Left lobe of liver (tissue), 2 donors: ENCODE measurements around the gene CNOT11. TPM values are rescaled to one million over a fixed set of nuclear protein-coding genes. Genes with fewer than 3 reads are reported as not detected.
A peak's percentile ranks its signal among the peaks of the same experiment; 100 is the strongest.
"Not testable (repeated sequence)": the region's sequence is repeated elsewhere in the genome, so short reads cannot be mapped to it uniquely, and the experiment has no call there.

Experiments used
- ATAC-seq: fragments of 200-7000 bp; cut with Tn5 transposase; one replicate; pipeline ENCODE4 v1.9.1; 2020; ENCODE audit warnings: mild to moderate bottlenecking, moderate library complexity
- DNase-seq: peaks from one replicate; pipeline ENCODE4 v3.0.0-alpha.2; 2020; ENCODE audit warnings: low spot score
- total RNA-seq: library from RNA; stranded (reverse); gene quantifications from one replicate; pipeline ENCODE4 v1.2.1, GENCODE V29; 2021
- donor health status: DM: no; HTN: no; CAD: no; lungs with moderate emphysema.
- donor health status: DM: no; HTN: yes; CAD: no.

CNOT11 gene
- total RNA-seq, 1 donor from 2014 or later: 17.8 TPM

GRCh38 chr2:101307950-101308431 is 55.3 kb downstream of the CNOT11 start:
- ATAC-seq (peak; percentile 27), DNase-seq (peak; percentile 57)

- peak; percentile 97 for DNase-seq
Observed at GRCh38 chr2:101308432-101309210, 55.9 kb downstream of the CNOT11 start, which contains the start of gene RNF149. Gene RNF149, minus strand, starts transcription at chr2:101308701. Its CDS starts 113 bp downstream, at chr2:101308588.

GRCh38 chr2:101310090-101310833 is 57.6 kb downstream of the CNOT11 start:
- DNase-seq: no peak
- no peak for ATAC-seq

More at GRCh38 chr2:101308432-101309210, 55.9 kb downstream of the CNOT11 start, which contains the start of gene RNF149:
- ATAC-seq: peak; percentile 93

- DNase-seq (no peak), ATAC-seq (no peak)
Observed at GRCh38 chr2:101310834-101311695, 58.4 kb downstream of the CNOT11 start.

- ATAC-seq: no peak
- DNase-seq: no peak
Observed at GRCh38 chr2:101311696-101312017, 59.0 kb downstream of the CNOT11 start.

- not testable (repeated sequence) for DNase-seq, ATAC-seq
Observed at GRCh38 chr2:101316568-101316967, 63.9 kb downstream of the CNOT11 start.

Other genes starting within 250 kb of the CNOT11 start
- gene TBC1D8, start 101.5 kb upstream of the CNOT11 start, total RNA-seq: 23.7 TPM
- 18.6 TPM for gene RNF149, start 55.8 kb downstream of the CNOT11 start, total RNA-seq
- gene CREG2, start 134.6 kb downstream of the CNOT11 start, total RNA-seq: not detected
- gene RFX8, start 222.2 kb downstream of the CNOT11 start, total RNA-seq: not detected